ENCODE results near the gene CALML4. TPM values are rescaled to one million over a fixed set of nuclear protein-coding genes. Genes with fewer than 3 reads are reported as not detected.
"Not testable (repeated sequence)": the region's sequence is repeated elsewhere in the genome, so short reads cannot be mapped to it uniquely, and the experiment has no call there.

Gene CALML4
- total RNA-seq, 2 donors from 2014 or later: 4.5 to 18.8 TPM

DNA sequence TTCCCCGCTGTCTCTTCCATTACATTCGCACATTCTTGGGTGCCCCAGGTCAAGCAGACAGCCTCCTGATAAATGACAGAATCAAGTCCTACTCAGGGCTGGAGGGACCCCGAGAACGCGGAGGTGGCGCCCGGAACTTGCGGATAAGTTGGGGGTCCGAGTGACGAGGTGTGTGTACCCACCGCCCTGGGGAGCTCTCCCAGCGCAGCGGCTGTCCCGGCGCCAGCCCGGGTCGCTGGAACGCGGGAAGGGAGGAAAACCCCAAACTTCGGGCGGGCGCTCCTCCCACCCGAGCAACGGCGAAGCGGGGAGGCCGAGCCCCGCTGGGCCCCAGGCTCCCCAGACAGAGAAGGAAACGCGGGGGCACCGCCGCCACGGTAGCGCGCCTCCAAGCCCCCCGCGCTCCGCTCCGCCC is 23.8 kb upstream of the CALML4 start:
- WGBS: 0% methylated on average over 29 of the region's 39 CpGs
- H3K9me3 ChIP-seq: no peaks in the 10 kb centered on the region
- peak overlapping the region; percentile 88 to 94 for H3K4me3 ChIP-seq
- no peak for TF ChIP-seq CTCF (IDR thresholded peaks at IDR 0.05)
- TF ChIP-seq POLR2AphosphoS5 (IDR thresholded peaks at IDR 0.05): no peak
- no peak for TF ChIP-seq POLR2A (IDR thresholded peaks at IDR 0.05)
- H3K27ac ChIP-seq: peak overlapping the region; percentile 81 to 83
- H3K27me3 ChIP-seq (replicated peaks; ENCODE audit: insufficient read depth): no peaks in the 10 kb centered on the region
- intact Hi-C loops (cut with DNase I): no loop called here
- DNase-seq (ENCODE audit: low spot score): no peak
- no peaks in the 10 kb centered on the region for H3K4me1 ChIP-seq (replicated peaks)
- H3K36me3 ChIP-seq: no peaks in the 10 kb centered on the region

GRCh38 chr15:68228143-68228970 is 23.2 kb upstream of the CALML4 start:
- 43% methylated on average over 25 of the region's 25 CpGs for WGBS
- intact Hi-C loops (cut with DNase I): no loop called here
- DNase-seq (ENCODE audit: low spot score): no peak
- Histone ChIP-seq H3K9me3 (no peaks in the 10 kb centered on the region), H3K27ac (peak overlapping the region; percentile 81 to 83), H3K36me3 (no peaks in the 10 kb centered on the region), H3K4me1 (replicated peaks) (no peaks in the 10 kb centered on the region), H3K27me3 (replicated peaks; ENCODE audit: insufficient read depth) (no peaks in the 10 kb centered on the region), H3K4me3 (peak overlapping the region; percentile 88 to 94)
- no peak for TF ChIP-seq CTCF (IDR thresholded peaks at IDR 0.05)
- TF ChIP-seq POLR2A (IDR thresholded peaks at IDR 0.05): no peak
- no peak for TF ChIP-seq POLR2AphosphoS5 (IDR thresholded peaks at IDR 0.05)

DNA sequence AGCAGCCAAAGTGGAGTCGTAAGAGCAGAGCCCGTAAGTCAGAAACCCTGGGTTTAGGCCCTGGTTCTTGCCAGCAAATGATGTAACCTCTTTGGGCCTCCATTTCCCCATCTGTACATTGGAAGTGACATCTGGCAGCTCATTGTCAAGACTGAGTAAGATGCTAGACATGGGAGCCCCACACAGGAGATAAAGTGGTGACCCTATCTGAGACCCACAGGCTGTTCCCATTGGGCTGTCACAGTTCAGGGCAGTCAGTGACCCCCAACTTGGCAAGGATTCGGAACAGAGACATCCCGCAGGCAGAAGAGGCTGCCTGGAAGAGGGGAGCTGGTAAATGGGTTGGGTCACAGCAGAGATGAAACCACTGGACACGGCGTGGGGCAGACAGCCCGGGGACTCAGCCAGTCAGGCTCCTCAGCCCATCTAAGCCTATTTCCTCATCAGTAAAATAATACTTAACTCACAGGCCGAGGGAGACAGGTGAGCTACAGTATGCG is 22.6 kb upstream of the CALML4 start:
- H3K27ac ChIP-seq: no peak overlapping the region
- intact Hi-C loops (cut with DNase I): no loop called here
- WGBS: 81% methylated on average over 9 of the region's 9 CpGs
- no peak for DNase-seq (ENCODE audit: low spot score)
- H3K9me3 ChIP-seq: no peaks in the 10 kb centered on the region
- no peaks in the 10 kb centered on the region for H3K4me1 ChIP-seq (replicated peaks)
- H3K36me3 ChIP-seq: no peaks in the 10 kb centered on the region
- H3K27me3 ChIP-seq (replicated peaks; ENCODE audit: insufficient read depth): no peaks in the 10 kb centered on the region
- H3K4me3 ChIP-seq: no peak overlapping the region
- TF ChIP-seq POLR2A (IDR thresholded peaks at IDR 0.05): no peak
- TF ChIP-seq CTCF (IDR thresholded peaks at IDR 0.05): no peak
- TF ChIP-seq POLR2AphosphoS5 (IDR thresholded peaks at IDR 0.05): no peak

GRCh38 chr15:68225442-68225841 is 20.3 kb upstream of the CALML4 start:
- H3K4me3 ChIP-seq; H3K4me1 ChIP-seq (replicated peaks); H3K27ac ChIP-seq; intact Hi-C loops (cut with DNase I); DNase-seq (ENCODE audit: low spot score); H3K27me3 ChIP-seq (replicated peaks; ENCODE audit: insufficient read depth); H3K36me3 ChIP-seq; H3K9me3 ChIP-seq: not testable (repeated sequence)
- WGBS: 97% methylated on average over 4 of the region's 4 CpGs

DNA sequence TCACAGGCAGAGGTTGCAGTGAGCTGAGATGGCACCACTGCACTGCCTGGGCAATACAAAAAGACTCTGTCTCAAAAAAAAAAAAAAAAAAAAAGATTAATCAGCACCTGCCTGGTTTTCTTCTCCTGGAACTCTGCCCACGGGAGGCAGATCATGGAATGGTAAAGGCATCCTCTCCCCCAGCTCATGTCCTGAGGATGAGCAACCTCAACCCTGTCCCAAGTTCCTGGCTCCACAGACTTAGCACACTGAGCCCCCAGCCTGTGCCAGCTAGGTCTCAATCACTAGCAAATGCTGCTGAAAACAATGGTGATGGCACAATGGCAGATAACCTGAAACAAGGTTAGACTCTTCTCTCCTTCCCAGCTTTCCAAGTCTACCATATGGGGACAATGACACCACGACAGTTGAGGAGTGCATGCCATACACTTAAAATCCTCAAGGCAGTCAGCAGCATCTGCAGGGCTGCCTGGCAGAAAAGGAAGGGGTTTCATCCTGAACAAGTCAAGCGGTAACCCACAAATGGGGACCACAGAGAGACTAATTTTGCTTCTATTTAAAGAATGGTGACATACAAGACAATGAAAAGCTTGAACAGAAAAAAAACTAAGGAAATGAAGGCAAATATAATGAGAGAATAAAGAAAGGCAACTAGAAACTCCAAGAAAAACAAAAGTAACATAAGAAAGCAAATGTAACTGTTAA is 19.6 kb upstream of the CALML4 start:
- no peaks in the 10 kb centered on the region for H3K36me3 ChIP-seq
- H3K9me3 ChIP-seq: no peaks in the 10 kb centered on the region
- DNase-seq (ENCODE audit: low spot score): peak; percentile 1
- no peak for TF ChIP-seq POLR2AphosphoS5 (IDR thresholded peaks at IDR 0.05)
- no peaks in the 10 kb centered on the region for H3K27me3 ChIP-seq (replicated peaks; ENCODE audit: insufficient read depth)
- no peaks in the 10 kb centered on the region for H3K4me1 ChIP-seq (replicated peaks)
- H3K4me3 ChIP-seq: no peak overlapping the region
- intact Hi-C loops (cut with DNase I): no loop called here
- 81% methylated on average over 3 of the region's 3 CpGs for WGBS
- no peak overlapping the region for H3K27ac ChIP-seq

All from prostate gland (tissue), 2 donors.